ENCODE data around the gene LRRC52. TPM values are rescaled to one million over a fixed set of nuclear protein-coding genes. Genes with fewer than 3 reads are reported as not detected.

LRRC52 gene
- total and polyA plus RNA-seq, 2 of the 8 experiments (the other 6 are each of a cell fraction or from before 2014, with no cell fraction given): 0.05 TPM; not detected in 1

- no peak for TF ChIP-seq RFX5 (IDR thresholded peaks at IDR 0.05; ENCODE audit: borderline replicate concordance, low read depth, low read length)
- TF ChIP-seq RNF2 (IDR thresholded peaks at IDR 0.05; ENCODE audit: borderline replicate concordance, low read depth, low read length, missing control alignments, poor library complexity, severe bottlenecking): no peak
- no peak for TF ChIP-seq SUZ12 (IDR thresholded peaks at IDR 0.05; ENCODE audit: low read length)
- no peak for TF ChIP-seq ATF3 (IDR thresholded peaks at IDR 0.05; ENCODE audit: insufficient read depth, low read depth, low read length)
- 0 out of 2 replicates have a peak, but pooled peaks have one; percentile 24 for TF ChIP-seq TAF1 (IDR thresholded peaks at IDR 0.05; ENCODE audit: low read depth, low read length)
- TF ChIP-seq CBX8 (IDR thresholded peaks at IDR 0.05; ENCODE audit: borderline replicate concordance, low read depth, low read length): no peak
- 0 out of 2 replicates have a peak, but pooled peaks have one; percentile 21 for TF ChIP-seq SP1 (IDR thresholded peaks at IDR 0.05; ENCODE audit: low read depth, low read length)
- TF ChIP-seq POLR2A (IDR thresholded peaks at IDR 0.05; ENCODE audit: control extremely low read depth in 1 of 2, low read depth in 2 of 2, low read length in 2 of 2): 0 out of 3 replicates have a peak, but pooled peaks of 1 of the 2 experiments have one; percentile 23
- TF ChIP-seq E2F6 (IDR thresholded peaks at IDR 0.05): peak; percentile 83
- peak; percentile 90 for TF ChIP-seq MAX (IDR thresholded peaks at IDR 0.05)
- no peak for TF ChIP-seq PHF8 (conservative IDR thresholded peaks at IDR 0.05; ENCODE audit: low read depth, low read length)
- 0 out of 4 replicates have a peak, but pooled peaks of 1 of the 2 experiments have one; percentile 40 for TF ChIP-seq SIN3A (conservative IDR thresholded peaks at IDR 0.05 in 1 of 2, IDR thresholded peaks at IDR 0.05 in 1 of 2; ENCODE audit: low read depth in 1 of 2, low read length in 2 of 2)
- TF ChIP-seq RXRA (IDR thresholded peaks at IDR 0.05; ENCODE audit: insufficient read depth, low read depth, low read length): no peak
- no peak for TF ChIP-seq TBP (IDR thresholded peaks at IDR 0.05; ENCODE audit: low read depth, low read length)
- peak; percentile 19; the same call in 1 of the 2 replicates for TF ChIP-seq USF2 (IDR thresholded peaks at IDR 0.05; ENCODE audit: low read length)
- no peak for TF ChIP-seq KDM1A (IDR thresholded peaks at IDR 0.05; ENCODE audit: borderline replicate concordance, low read length)
These were observed at the start of gene LRRC52 (continued) for GRCh38 chr1:165543532-165544438.
